ENCODE results near the gene CNGB1. TPM values are rescaled to one million over a fixed set of nuclear protein-coding genes. Genes with fewer than 3 reads are reported as not detected.
"Not testable (repeated sequence)": the region's sequence is repeated elsewhere in the genome, so short reads cannot be mapped to it uniquely, and the experiment has no call there.

The CNGB1 gene
- total RNA-seq, 2 experiments from 2014 or later, result not detected

DNA sequence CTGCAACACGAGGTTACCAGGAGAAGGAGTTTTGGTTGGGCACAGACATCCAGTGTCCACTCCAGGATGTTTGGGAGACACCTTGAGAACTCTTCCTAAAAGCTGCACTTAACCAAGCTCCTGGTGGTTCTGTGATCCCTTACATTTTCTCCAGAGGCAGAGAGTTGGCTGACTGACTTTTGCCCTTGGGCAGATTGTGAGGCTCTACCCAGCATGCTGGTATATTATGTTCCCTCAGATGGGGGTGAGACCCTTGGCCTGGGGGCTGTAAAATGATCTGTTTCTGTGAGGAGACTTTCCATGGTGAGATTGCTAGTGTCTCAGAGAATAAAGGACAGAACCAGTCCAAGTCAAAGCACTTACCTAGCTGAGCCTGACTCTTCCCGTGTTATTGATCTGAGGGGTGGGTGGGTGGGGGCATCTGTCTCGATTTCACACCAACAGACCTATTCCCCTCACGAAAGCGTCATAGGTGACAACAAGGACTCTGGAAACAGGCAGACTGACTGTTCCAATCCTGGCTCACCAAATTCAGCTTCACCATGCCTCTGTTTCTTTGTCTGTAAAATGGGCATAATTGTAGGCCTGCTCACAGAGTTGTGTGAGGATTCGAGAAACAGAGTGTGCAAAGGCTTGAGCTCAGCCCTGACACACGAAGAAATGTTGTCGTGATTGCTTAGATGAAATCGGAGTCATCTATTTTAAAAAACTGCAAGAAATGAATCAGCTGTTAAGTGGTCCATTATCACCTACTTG lies 42.5 kb upstream of the CNGB1 start:
- Mint-ChIP-seq H3K27me3 (no peaks in the 10 kb centered on the region), H3K4me3 (no peak overlapping the region), H3K9me3 (no peaks in the 10 kb centered on the region), H3K36me3 (ENCODE audit: low read depth) (peaks cover 15% of the 10 kb centered on the region), H3K27ac (no peak overlapping the region), H3K4me1 (ENCODE audit: low read depth) (no peaks in the 10 kb centered on the region)
- POLR2A ChIA-PET, result interaction anchor here (1.5 kb wide), 1 partner anchor 10 kb away, joined by 6 read pairs; no protein-coding TSS in a partner anchor
- CTCF ChIA-PET, result interaction anchor here (1.0 to 1.8 kb wide), 3 partner anchors 11 to 113 kb away, joined by 3 to 6 read pairs (median 4); no protein-coding TSS in a partner anchor
- DNase-seq, result no peak
- no peak for ATAC-seq
- TF ChIP-seq, protein P1, sequence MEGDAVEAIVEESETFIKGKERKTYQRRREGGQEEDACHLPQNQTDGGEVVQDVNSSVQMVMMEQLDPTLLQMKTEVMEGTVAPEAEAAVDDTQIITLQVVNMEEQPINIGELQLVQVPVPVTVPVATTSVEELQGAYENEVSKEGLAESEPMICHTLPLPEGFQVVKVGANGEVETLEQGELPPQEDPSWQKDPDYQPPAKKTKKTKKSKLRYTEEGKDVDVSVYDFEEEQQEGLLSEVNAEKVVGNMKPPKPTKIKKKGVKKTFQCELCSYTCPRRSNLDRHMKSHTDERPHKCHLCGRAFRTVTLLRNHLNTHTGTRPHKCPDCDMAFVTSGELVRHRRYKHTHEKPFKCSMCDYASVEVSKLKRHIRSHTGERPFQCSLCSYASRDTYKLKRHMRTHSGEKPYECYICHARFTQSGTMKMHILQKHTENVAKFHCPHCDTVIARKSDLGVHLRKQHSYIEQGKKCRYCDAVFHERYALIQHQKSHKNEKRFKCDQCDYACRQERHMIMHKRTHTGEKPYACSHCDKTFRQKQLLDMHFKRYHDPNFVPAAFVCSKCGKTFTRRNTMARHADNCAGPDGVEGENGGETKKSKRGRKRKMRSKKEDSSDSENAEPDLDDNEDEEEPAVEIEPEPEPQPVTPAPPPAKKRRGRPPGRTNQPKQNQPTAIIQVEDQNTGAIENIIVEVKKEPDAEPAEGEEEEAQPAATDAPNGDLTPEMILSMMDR (IDR thresholded peaks at IDR 0.05), result no peak
- intact Hi-C loops (cut with micrococcal nuclease), result no loop called here

DNA sequence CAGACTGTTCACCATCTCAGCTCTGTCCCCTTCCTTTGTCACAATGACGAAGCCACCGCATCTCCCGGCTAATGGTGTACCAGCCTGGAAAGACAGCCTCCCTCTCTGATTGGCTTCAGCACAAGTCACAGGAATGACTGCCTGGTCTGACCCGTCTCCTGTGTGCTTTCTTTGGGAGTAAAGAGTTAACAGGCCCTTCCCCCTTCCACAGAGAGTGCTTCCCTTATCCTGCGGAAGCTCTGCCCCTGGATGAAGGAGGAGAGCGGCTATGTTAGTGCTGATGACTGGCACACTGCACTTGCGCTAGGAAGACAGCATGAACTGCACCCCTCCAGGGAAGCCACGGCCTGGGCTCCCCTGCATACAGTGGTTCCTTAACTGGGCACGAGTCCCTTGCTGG lies 41.6 kb upstream of the CNGB1 start:
- POLR2A ChIA-PET, result interaction anchor here (1.5 kb wide), 1 partner anchor 11 kb away, joined by 6 read pairs; no protein-coding TSS in a partner anchor
- no peak for DNase-seq
- intact Hi-C loops (cut with micrococcal nuclease), result no loop called here

DNA sequence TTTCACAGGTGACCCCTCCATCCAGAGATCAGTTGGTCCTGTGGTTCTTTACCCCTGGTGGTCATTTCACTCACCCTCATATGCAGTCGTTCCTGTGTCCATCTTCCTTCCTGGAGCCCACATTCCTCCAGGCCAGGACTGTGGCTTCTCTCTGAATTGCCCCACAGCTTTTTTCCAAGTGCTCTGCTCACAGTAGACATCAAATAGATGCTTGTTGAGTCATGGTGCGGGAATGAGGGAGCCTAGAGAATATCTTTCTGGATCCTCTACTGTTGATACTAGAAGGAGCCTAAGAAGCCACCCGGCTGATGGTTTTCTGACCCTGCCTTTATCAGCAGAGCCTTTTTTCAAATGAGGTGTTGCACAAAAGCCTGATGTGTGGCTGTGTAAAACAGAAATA lies 40.7 kb upstream of the CNGB1 start:
- intact Hi-C loops (cut with micrococcal nuclease), result no loop called here
- no peak for DNase-seq
- POLR2A ChIA-PET, result interaction anchor here (1.5 kb wide), 1 partner anchor 12 kb away, joined by 6 read pairs; no protein-coding TSS in a partner anchor
- H3K4me3 Mint-ChIP-seq, result no peak overlapping the region
- no peak for ATAC-seq
- peaks cover 21% of the 10 kb centered on the region for H3K36me3 Mint-ChIP-seq (ENCODE audit: low read depth)
- no peaks in the 10 kb centered on the region for H3K9me3 Mint-ChIP-seq
- H3K27me3 Mint-ChIP-seq, result no peaks in the 10 kb centered on the region
- no peak overlapping the region for H3K27ac Mint-ChIP-seq
- CTCF ChIA-PET, result no interaction called here
- no peaks in the 10 kb centered on the region for H3K4me1 Mint-ChIP-seq (ENCODE audit: low read depth)
- TF ChIP-seq, protein P1 (IDR thresholded peaks at IDR 0.05), result no peak

More for the DNA sequence above, 41.6 kb upstream of the CNGB1 start:
- no peak for ATAC-seq
- no peak overlapping the region for H3K27ac Mint-ChIP-seq
- no peaks in the 10 kb centered on the region for H3K27me3 Mint-ChIP-seq
- peaks cover 15% of the 10 kb centered on the region for H3K36me3 Mint-ChIP-seq (ENCODE audit: low read depth)
- no peaks in the 10 kb centered on the region for H3K9me3 Mint-ChIP-seq
- CTCF ChIA-PET, result no interaction called here
- H3K4me1 Mint-ChIP-seq (ENCODE audit: low read depth), result no peaks in the 10 kb centered on the region
- TF ChIP-seq, protein P1 (IDR thresholded peaks at IDR 0.05), result no peak
- no peak overlapping the region for H3K4me3 Mint-ChIP-seq

- DNase-seq, result no peak
- no peaks in the 10 kb centered on the region for H3K27me3 Mint-ChIP-seq
- TF ChIP-seq, protein P1 (IDR thresholded peaks at IDR 0.05), result no peak
- ChIA-PET CTCF (interaction anchor here (1.0 to 1.2 kb wide), 2 partner anchors 9 to 11 kb away, joined by 3 to 6 read pairs; partner anchors contain the start of gene ZNF319), POLR2A (no interaction called here)
- no peak for ATAC-seq
- intact Hi-C loops (cut with micrococcal nuclease), result no loop called here
- no peak overlapping the region for H3K27ac Mint-ChIP-seq
- peaks cover 25% of the 10 kb centered on the region for H3K36me3 Mint-ChIP-seq (ENCODE audit: low read depth)
- no peaks in the 10 kb centered on the region for H3K9me3 Mint-ChIP-seq
- no peaks in the 10 kb centered on the region for H3K4me1 Mint-ChIP-seq (ENCODE audit: low read depth)
- no peak overlapping the region for H3K4me3 Mint-ChIP-seq
These were observed 40.0 kb upstream of the CNGB1 start for GRCh38 chr16:58010886-58011285.

DNA sequence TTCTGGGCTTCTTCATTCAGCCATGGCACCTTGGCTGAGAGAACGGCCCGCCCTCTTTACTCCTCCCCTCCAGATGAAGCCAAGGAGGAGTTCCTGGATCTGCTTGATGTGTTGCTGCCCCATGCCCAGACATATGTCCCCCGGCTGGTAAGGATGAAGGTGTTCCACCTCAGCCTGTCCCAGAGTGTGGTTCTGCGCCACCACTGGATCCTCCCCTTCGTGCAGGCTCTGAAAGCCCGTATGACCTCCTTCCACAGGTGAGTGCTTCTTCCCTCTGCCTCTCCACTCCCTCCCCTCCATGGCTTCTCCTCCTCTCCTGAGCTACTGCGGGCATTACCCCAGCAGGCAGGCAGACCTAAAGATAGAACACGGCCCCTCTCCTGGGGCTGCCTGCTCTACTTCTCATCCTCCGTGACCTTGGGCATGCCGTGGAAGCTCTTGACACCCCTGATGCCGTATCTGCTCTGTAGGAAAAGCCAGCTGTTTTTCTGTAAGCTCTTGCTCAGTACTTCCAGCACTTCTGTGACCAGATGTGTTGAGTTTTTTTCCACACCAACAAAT lies 39.0 kb upstream of the CNGB1 start:
- H3K27me3 Mint-ChIP-seq, result no peaks in the 10 kb centered on the region
- no peaks in the 10 kb centered on the region for H3K9me3 Mint-ChIP-seq
- no peak overlapping the region for H3K4me3 Mint-ChIP-seq
- intact Hi-C loops (cut with micrococcal nuclease), result no loop called here
- POLR2A ChIA-PET, result no interaction called here
- peaks cover 25% of the 10 kb centered on the region for H3K36me3 Mint-ChIP-seq (ENCODE audit: low read depth)
- H3K4me1 Mint-ChIP-seq (ENCODE audit: low read depth), result no peaks in the 10 kb centered on the region
- CTCF ChIA-PET, result interaction anchor here (1.0 to 1.2 kb wide), 2 partner anchors 8 to 10 kb away, joined by 3 to 6 read pairs; partner anchors contain the start of gene ZNF319
- DNase-seq, result no peak
- no peak for ATAC-seq
- H3K27ac Mint-ChIP-seq, result no peak overlapping the region
- TF ChIP-seq, protein P1 (IDR thresholded peaks at IDR 0.05), result no peak

DNA sequence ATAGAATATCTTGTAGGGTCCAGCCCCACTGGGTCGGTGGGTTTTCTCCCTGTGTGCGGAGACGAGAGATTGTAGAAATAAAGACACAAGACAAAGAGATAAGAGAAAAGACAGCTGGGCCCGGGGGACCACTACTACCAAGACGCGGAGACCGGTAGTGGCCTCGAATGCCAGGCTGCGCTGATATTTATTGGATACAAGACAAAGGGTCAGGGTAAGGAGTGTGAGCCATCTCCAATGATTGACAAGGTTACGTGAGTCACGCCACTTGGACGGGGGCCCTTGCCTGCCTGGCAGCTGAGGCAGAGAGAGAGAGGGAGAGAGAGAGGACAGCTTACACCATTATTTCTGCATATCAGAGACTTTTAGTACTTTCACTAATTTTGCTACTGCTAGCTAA lies 33.8 kb upstream of the CNGB1 start:
- peaks cover 16% of the 10 kb centered on the region for H3K4me1 Mint-ChIP-seq (ENCODE audit: low read depth)
- CTCF ChIA-PET, result interaction anchor here (0.5 to 2.1 kb wide), 8 partner anchors 11 to 428 kb away, joined by 3 to 9 read pairs (median 3); no protein-coding TSS in a partner anchor
- ATAC-seq, H3K4me3 Mint-ChIP-seq, DNase-seq, H3K27ac Mint-ChIP-seq, H3K9me3 Mint-ChIP-seq, H3K27me3 Mint-ChIP-seq, POLR2A ChIA-PET: not testable (repeated sequence)
- peaks cover 22% of the 10 kb centered on the region for H3K36me3 Mint-ChIP-seq (ENCODE audit: low read depth)
- intact Hi-C loops (cut with micrococcal nuclease), result loop anchor here (5.0 kb wide), 1 partner anchor 107 kb away; no protein-coding TSS in a partner anchor
